Muscle layer of duodenum (tissue), 2 donors: ENCODE results near the gene PTGS1.
A peak's percentile ranks its signal among the peaks of the same experiment; 100 is the strongest.

Experiments
- H3K27ac ChIP-seq: one replicate; pipeline ENCODE4 v1.7.0; 2013; ENCODE audit warnings: mild to moderate bottlenecking, low read length
- H3K27me3 ChIP-seq: one replicate; pipeline ENCODE4 v1.7.0; 2013; ENCODE audit warnings: low read depth, mild to moderate bottlenecking, control low read depth, low read length
- H3K36me3 ChIP-seq, 2 donors: one replicate each; pipeline ENCODE4 v1.7.0; 2013; ENCODE audit warnings: low read length in 2 of 2, control low read depth in 1 of 2, mild to moderate bottlenecking in 1 of 2; ENCODE audit not compliant: insufficient read depth in 2 of 2, control insufficient read depth in 1 of 2
- H3K4me1 ChIP-seq, 2 donors: one replicate each; pipeline ENCODE4 v1.7.0; 2013; ENCODE audit warnings: low read length in 2 of 2, mild to moderate bottlenecking in 2 of 2, control low read depth in 1 of 2, moderate library complexity in 1 of 2; ENCODE audit not compliant: insufficient read depth in 2 of 2, control insufficient read depth in 1 of 2
- H3K4me3 ChIP-seq, 2 donors: one replicate each; pipeline ENCODE4 v1.7.0; 2013; ENCODE audit warnings: low read length in 2 of 2, low read depth in 1 of 2, mild to moderate bottlenecking in 1 of 2
- H3K9me3 ChIP-seq, 2 donors: one replicate each; pipeline ENCODE4 v1.7.0; 2013; ENCODE audit warnings: low read length in 2 of 2, control low read depth in 1 of 2, mild to moderate bottlenecking in 1 of 2; ENCODE audit not compliant: control insufficient read depth in 1 of 2
- donor health status: healthy.

The PTGS1 gene

GRCh38 chr9:122334916-122335315 lies 35.9 kb upstream of the PTGS1 start:
- no peak overlapping the region for H3K4me3 ChIP-seq
- H3K36me3 ChIP-seq, result no peaks in the 10 kb centered on the region
- no peaks in the 10 kb centered on the region for H3K27me3 ChIP-seq
- H3K9me3 ChIP-seq, result no peaks in the 10 kb centered on the region
- H3K27ac ChIP-seq, result no peak overlapping the region
- H3K4me1 ChIP-seq, result no peaks in the 10 kb centered on the region

DNA sequence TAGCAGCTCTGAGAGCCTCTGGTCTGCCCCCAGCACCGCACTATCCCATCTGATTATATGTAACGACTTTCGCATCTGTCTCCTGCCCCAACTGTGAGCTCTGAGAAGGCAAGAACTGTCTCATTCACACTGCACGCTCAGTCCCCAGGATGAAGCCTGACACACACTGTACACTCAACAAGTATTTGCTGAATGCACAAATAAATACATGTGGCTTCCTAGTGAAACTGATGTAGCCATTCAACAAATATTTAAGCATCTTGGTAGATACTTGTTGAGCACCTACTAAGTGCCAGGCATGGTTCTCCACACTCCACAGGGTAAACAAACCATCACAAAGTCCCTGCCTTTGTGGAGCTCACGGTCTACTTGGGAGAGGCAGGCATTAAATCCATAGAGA lies 34.6 kb upstream of the PTGS1 start:
- no peaks in the 10 kb centered on the region for H3K9me3 ChIP-seq
- H3K4me3 ChIP-seq, result no peak overlapping the region
- no peaks in the 10 kb centered on the region for H3K27me3 ChIP-seq
- H3K27ac ChIP-seq, result no peak overlapping the region
- H3K4me1 ChIP-seq, result no peaks in the 10 kb centered on the region
- H3K36me3 ChIP-seq, result no peaks in the 10 kb centered on the region

DNA sequence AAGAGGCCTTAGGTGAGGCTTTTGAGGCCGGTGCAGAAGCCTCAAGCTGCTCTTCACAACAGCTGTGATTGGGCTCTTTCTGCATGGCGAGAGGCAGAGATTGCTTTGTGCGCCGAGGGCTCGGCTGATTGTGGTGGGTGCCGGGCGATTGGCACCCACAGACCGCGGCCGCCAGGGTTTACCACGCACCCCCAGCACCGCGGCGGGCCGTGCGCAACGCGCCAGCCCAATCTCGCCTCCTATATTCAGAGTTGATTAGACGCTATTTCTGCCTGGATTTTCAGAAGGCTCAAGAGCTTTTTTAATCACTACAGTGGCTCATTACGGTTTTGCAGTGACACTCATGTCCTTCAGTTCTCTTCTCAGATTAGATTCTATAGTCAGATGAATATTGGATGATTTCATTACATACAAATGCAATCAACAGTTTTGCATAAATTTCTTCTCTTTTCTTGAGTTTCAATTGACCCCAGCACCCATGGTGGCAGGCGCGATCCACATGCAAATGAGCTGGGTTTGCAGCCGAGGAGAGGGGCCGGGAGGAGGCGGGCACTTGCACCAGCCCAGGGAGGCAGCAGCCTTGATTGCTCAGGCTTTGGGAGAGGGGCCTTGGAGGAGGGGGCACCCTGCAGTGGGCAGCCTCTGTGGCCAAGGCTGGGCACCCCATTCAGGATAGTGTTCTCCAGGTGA lies 33.8 kb upstream of the PTGS1 start:
- Histone ChIP-seq H3K4me1 (no peaks in the 10 kb centered on the region), H3K27me3 (no peaks in the 10 kb centered on the region), H3K4me3 (no peak overlapping the region), H3K36me3 (no peaks in the 10 kb centered on the region), H3K9me3 (no peaks in the 10 kb centered on the region), H3K27ac (no peak overlapping the region)

- H3K4me3 ChIP-seq, result no peak overlapping the region
- no peaks in the 10 kb centered on the region for H3K27me3 ChIP-seq
- no peaks in the 10 kb centered on the region for H3K4me1 ChIP-seq
- H3K36me3 ChIP-seq, result no peaks in the 10 kb centered on the region
- H3K27ac ChIP-seq, result no peak overlapping the region
- no peaks in the 10 kb centered on the region for H3K9me3 ChIP-seq
Measured at GRCh38 chr9:122337556-122337929, 33.3 kb upstream of the PTGS1 start.

DNA sequence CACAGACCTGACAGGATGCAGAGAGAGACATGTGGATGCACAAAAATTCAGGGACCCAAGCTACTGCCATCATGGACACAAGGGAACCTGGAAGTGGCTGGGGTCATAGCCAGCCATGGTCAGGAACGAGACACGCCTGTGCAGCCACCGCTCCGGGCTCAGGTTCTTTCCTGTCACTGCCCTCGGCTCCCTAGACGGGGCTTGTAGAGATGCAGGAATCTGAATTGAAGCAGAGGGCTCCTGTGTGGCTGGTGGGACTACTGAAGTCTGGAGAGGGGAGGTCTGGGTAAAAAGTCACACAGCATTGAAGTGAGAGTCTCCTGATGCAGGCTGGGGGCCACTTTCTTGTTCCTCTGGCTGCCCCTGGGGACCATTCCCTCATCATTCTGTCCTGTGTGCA lies 32.3 kb upstream of the PTGS1 start:
- H3K36me3 ChIP-seq, result no peaks in the 10 kb centered on the region
- H3K4me3 ChIP-seq, result no peak overlapping the region
- H3K9me3 ChIP-seq, result no peaks in the 10 kb centered on the region
- no peak overlapping the region for H3K27ac ChIP-seq
- H3K27me3 ChIP-seq, result no peaks in the 10 kb centered on the region
- H3K4me1 ChIP-seq, result no peaks in the 10 kb centered on the region

GRCh38 chr9:122338994-122339393 lies 31.8 kb upstream of the PTGS1 start:
- Histone ChIP-seq H3K36me3 (no peaks in the 10 kb centered on the region), H3K27me3 (no peaks in the 10 kb centered on the region), H3K4me3 (no peak overlapping the region), H3K4me1 (no peaks in the 10 kb centered on the region), H3K9me3 (no peaks in the 10 kb centered on the region), H3K27ac (no peak overlapping the region)

DNA sequence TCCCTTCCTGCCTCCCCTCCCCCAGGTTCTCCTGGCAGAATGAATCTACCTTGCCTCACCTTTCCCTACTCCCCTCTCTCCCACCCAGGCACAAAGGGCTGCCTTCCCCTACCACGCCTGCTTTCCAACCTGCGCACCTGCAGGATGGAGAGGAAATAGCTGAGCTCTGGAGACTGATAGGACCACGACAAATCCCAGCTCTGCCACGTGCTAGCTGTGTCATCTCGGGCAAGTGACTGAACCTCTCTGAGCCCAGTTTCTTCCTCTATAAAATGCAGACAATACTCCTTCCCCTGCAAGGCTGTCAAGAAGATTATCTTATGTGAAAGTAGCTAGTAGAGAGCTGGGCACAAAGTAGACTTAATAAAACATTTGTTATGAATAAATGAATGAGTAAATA lies 31.2 kb upstream of the PTGS1 start:
- Histone ChIP-seq H3K27ac (no peak overlapping the region), H3K36me3 (no peaks in the 10 kb centered on the region), H3K27me3 (no peaks in the 10 kb centered on the region), H3K4me3 (no peak overlapping the region), H3K4me1 (no peaks in the 10 kb centered on the region), H3K9me3 (no peaks in the 10 kb centered on the region)

- Histone ChIP-seq H3K4me3 (no peak overlapping the region), H3K36me3 (no peaks in the 10 kb centered on the region), H3K27me3 (no peaks in the 10 kb centered on the region), H3K4me1 (no peaks in the 10 kb centered on the region), H3K27ac (no peak overlapping the region), H3K9me3 (no peaks in the 10 kb centered on the region)
Measured at GRCh38 chr9:122340161-122340560, 30.7 kb upstream of the PTGS1 start.

- Histone ChIP-seq H3K4me3 (no peak overlapping the region), H3K9me3 (no peaks in the 10 kb centered on the region), H3K27ac (no peak overlapping the region), H3K36me3 (no peaks in the 10 kb centered on the region), H3K4me1 (peaks cover 0 to 8% of the 10 kb centered on the region in 2 donors), H3K27me3 (no peaks in the 10 kb centered on the region)
Measured at GRCh38 chr9:122342323-122343050, 28.3 kb upstream of the PTGS1 start.

DNA sequence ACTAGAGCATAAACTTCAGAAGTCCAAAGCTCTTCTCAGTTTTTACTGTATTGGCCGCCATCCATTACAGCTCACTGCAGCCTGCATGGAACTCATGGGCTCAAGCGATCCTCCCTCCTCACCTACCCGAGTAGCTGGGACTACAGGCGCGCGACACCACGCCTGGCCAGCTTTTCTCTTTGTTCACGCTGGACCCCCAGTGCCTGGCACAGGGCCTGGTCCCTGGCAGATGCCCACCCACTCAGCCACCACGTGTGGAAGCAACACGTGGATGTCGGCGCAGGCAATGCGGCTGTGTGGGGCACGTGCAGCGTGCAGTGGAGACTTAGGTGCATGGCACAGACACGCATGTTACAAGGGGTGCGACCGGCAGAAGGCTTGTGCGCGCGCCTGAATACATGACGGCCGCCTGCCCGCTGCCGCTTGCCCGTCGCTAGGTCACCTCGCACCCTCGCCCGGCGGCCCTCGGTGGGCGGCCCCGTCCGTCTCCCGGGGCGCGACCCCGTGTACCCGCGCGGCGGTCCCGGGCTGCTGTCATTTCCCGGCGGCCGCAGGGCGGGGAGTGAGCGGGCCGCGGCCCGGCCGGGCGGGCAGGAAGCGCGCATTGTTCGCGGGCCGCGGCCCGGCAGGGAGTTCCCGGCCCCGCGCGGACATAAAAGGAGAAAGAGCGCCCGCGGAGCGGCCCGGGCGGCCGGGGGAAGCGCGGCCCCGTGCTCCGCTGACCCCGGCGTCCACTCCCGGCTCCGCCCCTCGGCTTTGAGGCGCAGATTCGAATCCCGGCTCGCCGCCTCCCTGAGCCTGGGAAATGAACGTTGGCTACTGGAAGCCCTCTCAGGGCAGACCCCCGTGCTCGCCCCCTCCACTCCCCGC lies 24.1 kb upstream of the PTGS1 start:
- H3K27ac ChIP-seq, result no peak overlapping the region
- H3K4me1 ChIP-seq, result peaks cover 0 to 12% of the 10 kb centered on the region in 2 donors

More for the DNA sequence above, 24.1 kb upstream of the PTGS1 start:
- no peaks in the 10 kb centered on the region for H3K9me3 ChIP-seq
- H3K36me3 ChIP-seq, result no peaks in the 10 kb centered on the region
- peak overlapping the region; percentile 63 to 67 for H3K4me3 ChIP-seq
- H3K27me3 ChIP-seq, result no peaks in the 10 kb centered on the region
